Measurements from ENCODE around the gene SDK1. TPM values are rescaled to one million over a fixed set of nuclear protein-coding genes. Genes with fewer than 3 reads are reported as not detected.

The SDK1 gene
- polyA plus RNA-seq, 10 donors: 1.9 to 6.0 (median 2.7) TPM

DNA sequence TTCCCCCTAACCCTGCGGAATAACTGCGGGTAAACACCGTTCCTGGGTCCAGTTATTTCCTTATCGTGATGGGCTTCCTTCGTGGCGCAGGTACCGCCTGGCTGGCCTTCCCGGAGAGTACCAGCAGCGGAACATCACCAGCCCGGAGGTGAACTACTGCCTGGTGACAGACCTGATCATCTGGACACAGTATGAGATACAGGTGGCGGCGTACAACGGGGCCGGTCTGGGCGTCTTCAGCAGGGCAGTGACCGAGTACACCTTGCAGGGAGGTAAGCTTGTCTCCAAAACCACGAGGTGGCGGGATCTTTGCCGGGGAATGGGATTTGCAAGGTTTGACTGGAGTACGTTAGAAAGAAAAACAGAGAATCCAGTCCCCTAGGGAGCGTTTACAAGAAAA is 716.0 kb downstream of the SDK1 start:
- no peak for DNase-seq

DNA sequence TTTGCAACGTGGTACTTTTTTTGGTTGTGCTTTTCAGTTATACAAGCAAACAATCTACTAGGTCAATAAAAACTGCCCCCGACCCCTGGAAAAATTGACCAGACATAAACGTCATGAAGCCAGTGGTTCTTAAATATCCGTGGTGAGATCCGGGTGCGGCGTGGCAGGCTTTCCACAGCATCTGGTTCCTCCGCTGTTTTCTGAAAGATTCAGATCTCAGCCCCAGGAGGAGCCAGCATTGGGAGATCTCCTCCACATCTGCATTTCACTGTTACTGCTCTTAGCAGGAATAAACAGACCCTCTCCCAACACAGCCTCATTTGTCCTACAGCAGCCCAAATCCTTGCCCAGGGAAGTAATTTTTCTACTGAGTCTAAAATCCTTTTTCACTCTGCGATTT is 716.7 kb downstream of the SDK1 start:
- DNase-seq: peak in 1 of 3 donors; percentile 62

DNA sequence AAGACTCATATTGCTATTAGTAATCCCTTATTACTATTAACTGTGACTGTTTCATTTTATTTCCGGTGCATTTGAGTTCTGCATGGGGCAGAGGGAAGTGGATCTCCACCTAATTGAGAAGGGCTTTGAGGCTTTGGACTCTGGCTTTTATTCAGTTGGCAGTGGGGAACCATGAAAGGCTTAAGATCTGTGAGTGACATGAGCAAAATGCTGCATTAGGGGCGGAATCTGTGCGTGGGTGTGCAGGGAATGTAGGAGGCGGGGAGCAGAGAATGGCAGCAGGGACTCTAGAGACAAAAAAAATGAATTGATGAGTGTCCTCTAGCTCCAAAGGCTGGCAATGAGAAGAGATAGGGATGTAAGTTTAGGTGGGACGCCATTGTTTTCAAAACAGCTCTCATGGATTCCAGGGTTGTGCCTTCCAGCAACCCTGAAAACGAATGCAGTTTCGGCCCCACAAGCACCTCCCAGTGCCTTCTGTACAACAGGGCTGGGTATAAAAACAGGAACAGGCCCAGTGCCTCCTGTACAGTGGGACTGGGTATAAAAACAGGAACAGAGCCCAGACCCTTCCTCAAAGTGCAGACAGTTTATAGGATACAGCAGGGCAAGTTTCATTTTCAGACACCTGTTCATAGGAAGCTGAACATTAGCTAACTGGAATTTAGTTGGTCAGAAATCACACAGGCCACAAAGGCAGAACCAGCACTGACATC is 717.7 kb downstream of the SDK1 start:
- DNase-seq: no peak

DNA sequence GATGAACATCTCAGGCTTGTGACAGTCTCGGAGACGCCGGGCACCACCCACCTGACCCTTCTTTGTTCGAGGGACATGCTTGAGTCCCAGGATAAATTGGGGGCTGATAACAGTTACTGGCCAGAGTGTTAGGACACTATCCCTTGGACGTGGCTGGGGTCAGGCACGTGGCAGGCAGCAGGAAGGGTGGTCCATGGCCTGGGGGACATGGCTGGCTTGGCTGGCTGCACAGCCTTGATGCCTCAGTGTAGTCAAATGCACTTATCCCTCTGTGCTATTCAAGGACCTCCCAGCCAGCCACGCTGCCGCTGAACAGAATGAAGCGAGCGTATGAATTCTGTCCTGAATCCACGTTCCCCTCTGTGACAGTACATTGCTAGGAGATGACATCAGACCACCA is 719.0 kb downstream of the SDK1 start:
- no peak for DNase-seq

DNA sequence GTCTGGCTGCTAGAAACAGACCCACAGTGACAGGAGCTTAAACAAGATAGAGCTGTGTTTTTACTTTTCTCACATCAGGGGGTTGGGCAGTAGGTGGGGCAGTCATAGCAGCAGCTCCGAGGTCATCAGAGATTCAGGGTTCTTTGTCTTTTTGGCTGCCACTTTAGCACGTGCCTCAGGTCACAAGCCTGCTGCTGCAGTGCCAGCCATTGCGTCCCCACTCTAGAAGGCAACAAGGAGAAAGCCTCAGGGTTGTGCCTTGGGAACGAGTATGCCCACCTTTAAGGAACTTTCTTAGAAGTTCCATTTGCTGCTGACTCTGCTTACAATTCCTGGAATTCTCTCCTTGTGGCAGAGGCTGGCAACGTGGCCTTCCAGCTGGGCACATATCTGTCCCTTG is 720.4 kb downstream of the SDK1 start:
- DNase-seq: no peak

DNA sequence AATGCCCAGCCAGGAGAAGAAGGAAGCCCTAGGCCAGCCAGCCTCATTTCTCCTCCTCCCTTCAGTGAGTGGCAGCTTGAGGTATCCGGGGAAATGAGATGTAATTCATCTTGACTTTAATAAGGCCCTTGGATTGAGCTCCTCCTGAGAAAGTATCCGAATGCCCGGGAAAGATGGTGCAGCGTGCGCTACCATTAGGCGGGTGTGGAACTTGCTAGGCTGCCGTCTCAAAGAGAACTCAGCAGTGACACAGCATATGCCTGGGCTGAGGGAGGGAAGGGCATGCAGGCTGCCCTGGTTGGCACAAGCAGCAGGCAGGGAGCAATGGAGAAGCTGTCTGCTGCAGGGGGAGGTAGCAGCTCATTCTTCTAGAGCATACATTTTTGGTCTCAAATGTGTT is 721.2 kb downstream of the SDK1 start:
- no peak for DNase-seq

DNA sequence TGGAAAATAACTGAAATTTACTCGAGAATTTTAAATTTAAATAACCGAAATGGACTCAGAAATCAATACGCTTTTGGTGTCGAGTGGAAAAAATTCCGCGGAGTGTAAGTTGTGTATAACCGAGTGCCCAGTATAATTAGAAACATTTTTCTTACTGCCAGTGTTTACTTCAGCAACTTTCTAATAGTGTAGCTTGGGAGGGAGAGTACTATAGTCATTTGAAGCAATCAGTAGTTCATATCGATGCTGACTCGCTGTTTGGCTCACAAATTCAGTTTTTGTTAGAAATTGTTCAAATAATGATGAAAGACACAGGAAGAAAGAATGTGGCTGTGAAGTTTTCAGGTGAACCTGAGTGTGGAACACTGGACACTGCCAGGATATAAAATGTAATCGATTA is 722.5 kb downstream of the SDK1 start:
- no peak for DNase-seq

DNA sequence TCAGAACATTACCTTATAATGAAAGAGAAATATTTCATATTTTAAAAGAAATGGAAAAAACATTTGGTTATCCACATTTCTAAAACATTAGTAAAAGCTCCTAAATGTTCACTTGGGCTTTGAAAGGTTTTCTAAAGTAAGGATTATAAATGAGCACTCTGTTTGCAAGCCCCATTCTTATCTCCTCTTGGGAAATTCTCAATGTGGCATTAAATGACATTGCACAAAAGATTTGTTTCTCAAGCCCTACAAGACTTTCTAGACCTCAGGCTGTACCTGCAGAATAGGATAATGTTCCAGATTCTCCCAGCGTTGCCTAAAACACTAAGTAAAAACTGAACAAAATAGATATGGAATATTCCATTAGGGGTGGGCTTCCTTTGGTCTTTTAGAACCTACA is 723.1 kb downstream of the SDK1 start:
- no peak for DNase-seq

DNA sequence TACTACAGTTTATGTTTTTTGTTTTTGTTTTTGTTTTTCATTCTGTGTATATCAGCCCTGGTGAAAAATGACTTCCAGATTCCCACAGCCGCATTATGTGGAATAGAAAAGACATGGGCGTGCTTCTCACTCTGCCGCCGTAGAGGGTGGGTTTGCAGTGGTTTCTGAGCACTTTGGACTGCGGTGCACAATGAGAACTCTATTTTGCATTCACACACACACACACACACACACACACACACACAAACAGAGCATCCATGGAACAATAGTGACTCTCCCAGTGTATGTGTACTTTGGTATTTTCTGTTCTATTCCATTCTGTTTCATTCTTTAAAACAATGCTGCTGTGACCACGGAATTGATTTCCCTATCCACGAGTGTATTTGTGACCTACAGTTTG is 723.8 kb downstream of the SDK1 start:
- no peak for DNase-seq

DNA sequence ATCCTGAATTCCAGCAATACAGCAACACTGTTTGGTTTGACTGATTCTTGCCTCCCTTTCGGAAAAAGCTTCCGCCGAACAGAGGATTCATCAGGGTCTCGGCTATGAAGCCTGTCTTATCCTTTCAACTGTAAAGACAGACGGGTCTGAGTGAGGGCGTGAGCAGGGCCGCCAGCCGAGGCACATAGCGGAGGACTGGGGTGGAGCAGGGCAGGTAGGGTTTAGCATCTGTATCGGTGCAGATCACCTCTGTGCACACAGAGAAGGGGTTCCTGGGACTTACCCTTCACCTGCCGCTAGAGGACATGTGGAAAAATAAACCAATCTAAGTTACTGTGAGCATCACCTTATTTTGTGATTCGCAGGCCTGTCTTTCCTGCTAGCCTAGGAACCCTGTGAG is 724.2 kb downstream of the SDK1 start:
- no peak for DNase-seq

DNA sequence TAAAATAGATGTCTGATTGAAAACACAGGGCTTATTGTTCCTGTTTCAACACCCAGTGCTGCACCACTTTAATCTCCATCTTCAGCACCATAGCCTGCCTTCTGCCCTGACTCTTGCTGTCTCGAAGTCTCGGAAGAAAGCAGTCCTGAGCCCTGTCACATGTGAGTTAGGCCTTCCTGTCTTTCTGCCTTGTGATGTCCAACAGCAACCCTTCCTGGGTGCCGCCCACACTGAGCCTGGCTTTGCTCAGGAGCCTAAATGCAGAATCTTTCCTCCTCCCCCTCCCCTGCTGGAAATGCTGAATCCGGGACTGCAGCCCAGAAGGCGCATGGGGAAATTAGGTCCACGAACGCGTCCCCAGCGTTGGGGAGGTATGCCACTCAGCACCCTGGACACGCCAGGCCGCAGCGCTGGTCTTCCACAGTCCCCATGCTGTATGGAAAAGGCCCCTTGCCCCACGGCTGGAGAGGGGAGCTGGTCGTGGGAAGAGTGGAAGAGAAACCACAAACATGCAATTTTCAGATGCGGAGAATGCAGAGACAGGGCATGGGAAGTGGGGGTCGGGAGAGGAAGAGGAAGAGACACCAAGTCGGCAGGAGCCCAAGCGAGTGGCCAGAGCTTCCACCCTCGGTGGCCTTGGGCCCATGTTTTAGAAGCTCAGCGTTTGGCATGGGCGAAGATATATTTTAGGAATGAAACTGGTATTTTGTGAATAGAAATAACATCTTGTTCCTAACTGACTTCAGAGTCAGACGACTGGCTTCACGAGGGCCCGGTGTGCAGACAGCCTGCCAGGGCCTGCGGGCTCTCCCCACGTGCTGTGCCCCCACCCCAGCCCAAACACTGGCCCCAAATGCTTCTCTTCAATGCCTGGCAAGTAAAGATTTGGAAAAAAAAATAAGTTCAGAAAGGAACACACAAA is 724.9 kb downstream of the SDK1 start:
- no peak for DNase-seq

DNA sequence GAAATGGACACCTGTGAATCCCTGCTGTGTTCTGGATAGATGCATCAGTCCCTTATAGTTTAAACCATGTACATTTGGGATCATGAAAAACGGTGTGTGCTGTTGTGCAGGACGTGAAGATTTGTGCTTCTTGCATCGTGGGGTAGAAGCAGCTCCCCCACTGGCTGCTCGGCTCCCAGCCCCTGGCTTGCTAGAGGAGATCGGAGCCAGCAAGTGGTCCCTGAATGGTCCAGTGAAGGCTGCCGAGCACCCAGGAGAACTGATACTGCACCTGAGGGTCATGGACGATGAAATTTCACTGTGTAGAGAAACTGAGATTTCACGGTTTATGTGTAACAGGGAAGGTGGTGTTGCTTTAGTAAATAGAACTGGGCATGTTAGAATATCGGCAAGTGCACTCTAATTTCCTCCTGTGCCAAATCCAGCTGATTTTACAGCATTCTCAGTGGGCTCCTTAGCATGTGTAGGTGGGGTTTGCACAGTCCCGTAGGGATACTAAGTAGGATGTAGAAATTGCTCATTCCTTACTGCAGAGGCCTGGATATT is 726.0 kb downstream of the SDK1 start:
- DNase-seq: no peak

DNA sequence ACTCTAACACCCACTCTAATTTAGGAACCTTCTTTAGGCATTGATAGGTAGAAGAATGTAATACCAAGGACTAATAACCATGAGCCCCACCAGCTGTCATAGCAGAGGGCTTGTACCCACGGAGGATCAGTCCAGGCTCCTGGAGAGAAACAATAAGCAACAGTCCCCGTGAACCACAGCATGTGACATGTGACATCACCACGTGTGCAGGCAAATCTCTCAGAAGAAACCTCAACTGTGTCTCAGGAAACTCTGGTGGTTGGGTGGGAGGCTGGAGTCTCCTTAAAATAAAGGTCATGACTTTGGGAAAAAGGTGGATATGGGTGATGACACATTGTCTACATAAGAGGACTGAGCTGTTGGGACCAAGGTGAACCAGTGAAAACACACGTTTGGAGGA is 727.2 kb downstream of the SDK1 start:
- DNase-seq: no peak

DNA sequence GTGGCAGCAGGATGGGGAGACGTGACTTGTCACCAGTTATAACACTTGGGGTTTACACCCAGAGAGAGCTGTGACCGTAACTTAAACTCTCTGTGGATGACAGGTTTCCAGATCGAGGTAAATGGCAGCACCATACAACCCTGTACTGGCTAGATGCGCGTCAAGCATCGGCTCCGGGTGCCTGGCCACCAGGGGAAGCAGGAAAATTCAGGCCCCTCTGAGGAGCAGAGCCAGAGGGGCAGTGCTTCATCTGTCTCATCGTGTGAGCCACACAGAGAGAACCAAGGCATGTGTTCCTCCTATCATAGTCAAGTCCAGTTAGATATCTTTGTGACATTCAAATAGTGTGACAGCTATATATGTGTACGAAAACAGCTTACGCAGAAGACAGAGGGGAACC is 728.9 kb downstream of the SDK1 start:
- DNase-seq: no peak

DNA sequence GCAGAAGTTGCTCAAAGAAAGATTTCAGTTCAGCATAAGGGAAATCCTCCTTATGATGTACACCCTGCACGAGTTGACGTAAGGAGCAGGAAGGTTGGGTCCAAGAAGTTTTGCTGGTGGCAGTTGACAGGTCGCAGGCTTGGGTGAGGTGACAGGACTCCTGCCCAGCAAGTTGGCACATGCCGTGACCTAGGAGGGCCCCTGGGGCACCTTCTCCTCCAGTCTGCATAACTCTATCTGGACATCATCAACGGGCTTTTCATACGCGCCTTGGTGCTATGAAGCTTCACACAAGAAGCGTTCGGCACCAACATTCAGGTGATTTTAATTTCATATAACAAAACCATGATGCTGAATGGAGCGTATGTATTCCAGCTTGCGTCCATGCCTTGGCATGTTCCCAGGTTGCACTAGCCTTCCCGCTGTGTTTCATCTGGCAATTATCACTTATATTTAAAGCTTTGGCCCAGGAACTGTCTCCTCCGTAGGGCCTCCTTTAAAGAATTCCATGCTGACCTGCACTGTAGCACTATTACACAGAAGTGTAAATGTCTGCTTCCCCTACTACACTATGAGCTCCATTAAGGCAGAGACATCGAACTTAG is 729.4 kb downstream of the SDK1 start:
- DNase-seq: no peak

DNA sequence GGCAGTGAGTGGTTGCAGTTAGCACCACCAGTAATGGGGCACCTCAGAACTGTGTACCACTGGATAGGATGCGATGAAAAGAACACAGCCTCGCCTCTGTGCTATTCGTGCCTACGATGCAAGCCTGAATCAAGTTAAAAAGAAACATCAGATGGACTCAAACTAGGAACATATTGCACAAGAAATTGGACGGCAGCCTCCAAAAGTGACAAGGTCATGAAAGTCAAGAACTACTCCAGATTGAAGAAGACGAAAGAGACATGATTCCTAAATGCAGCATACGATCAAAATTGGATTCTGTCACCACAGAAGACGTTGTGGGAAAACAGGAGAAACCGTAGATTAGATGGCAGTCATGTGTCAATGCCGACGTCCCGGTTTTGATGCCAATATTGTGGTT is 732.9 kb downstream of the SDK1 start:
- no peak for DNase-seq

DNA sequence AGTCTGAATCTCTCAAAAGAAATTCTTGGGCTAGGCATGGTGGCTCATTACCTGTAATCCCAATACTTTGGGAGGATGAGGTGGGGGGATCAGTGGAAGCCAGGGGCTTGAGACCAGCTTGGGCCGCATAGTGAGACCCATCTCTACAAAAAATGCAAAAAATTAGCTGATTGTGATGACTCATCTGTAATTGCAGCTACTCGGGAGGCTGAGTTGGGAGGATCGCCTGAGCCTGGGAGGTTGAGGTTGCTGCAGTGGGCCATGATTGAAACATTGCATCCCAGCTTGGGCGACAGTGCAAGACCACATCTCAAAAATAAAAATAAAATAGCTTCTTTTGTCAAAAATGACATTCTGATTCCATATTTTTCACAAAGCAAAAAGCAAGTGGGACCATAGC is 736.3 kb downstream of the SDK1 start:
- DNase-seq: no peak

DNA sequence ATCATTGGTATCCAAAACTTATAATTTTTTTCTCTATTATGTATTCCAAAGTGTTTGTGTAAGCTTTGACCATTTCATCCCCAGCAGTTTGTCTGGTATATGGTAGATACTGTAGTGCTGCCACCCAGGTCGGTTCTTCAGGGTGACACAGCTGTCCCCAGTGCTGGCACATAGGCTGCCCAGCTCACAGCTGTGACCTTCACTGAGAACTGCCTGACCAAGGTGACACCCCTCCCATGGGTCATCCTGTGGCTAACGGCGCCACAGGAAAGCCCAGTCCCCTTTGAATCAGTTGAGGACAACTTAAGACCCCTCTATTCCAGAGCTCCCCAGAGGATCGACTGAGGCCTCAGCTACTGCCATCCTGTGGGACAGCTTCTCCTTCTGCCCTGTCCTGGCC is 736.8 kb downstream of the SDK1 start:
- no peak for DNase-seq

DNA sequence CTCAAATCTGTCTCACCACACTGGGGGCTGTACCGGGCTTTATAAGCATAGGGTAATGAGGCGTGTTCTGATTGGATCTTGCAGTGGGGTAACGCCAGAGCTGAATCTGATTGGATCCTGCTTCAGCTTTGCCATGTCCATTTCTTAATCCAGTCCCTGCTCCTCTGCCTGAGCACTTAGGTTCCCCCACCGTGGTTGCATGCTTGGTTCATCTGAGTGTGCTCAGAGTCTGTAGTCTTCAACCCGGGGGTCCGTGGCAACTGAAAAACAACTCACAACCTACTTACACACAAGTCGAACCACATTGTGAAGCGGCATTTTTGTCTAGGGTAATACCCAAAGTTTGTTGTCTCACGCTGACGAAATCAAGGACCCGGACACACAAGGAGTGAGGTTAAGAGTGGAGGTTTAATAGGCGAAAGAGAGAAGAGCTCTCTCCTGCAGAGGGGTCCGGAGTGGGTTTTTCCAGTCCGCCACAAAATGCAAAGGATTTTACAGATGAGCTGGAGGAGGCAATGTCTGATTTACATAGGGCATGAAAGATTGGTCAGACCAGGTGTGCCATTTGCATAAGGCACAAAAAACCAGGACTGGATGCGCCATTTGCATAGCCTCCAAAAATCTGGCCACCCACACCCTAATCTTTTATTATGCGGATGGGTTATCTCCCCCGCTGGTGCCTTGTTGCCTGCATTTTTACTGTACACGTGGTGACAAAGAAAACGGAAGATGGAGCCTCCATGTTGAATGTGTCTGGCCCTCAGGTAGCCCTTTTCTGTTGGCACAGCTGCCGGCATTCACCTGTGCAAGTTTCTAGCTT is 739.3 kb downstream of the SDK1 start:
- DNase-seq: no peak

DNA sequence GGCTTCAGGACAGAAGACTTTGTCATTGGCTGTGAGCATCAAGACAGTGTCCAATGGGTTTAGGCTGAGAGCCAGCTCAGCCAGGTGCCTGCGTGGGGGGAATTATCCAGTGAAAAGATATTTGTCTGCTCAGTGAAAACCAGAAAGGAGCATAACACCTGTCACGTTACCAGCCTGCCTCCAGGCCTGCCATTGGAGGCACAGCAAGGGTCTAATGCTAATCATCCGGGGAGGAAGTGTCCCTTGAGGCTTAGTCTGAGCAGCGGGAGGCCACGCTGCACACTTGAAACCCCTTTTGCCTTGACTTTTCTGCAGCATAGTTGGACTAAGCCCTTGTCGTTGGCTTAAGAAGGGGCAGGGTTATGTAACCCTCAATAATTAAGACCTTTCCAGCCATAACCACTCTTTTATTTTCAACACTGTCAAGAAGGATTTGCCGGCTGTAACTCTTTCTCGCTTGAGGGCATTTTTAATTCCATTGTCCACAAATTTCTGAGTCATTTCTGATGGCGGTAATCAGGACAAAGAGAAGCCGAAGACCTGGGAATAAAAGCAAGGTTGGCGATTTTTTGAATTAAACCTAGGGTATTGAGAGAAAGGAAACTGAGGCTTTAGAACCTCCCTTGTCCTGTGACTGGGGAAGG is 741.5 kb downstream of the SDK1 start:
- no peak for DNase-seq

DNA sequence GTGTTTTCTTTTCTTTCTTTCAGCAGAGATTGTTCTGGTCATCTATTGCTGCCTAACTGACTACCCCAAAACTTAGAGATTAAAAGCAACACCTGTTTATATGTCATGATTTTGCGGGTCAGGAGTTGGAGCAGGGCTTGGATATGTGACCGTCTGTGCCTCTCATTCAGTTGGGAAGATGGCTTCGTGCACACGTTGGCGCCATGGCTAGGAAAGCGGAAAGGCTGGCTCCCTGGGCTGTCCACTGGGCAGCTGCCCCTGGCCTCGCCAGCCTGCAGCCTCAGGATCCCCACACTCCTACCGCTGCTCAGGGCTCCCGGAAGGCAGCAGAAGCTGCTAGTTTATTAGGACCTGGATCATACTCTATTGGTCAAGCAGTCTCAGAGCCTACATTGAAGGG is 742.9 kb downstream of the SDK1 start:
- no peak for DNase-seq

Measured in muscle of back (tissue), 11 donors.